Activated CD4-positive, alpha-beta T cell treated with anti-CD3 and anti-CD28 coated beads, Interleukin-2, amount 50 U/mL, for 24 hours (primary cell): ENCODE data around the gene MYPN.
"Not testable (repeated sequence)": the region's sequence is repeated elsewhere in the genome, so short reads cannot be mapped to it uniquely, and the experiment has no call there.

Experiments
- DNase-seq, 2 donors: peaks; one replicate each; pipeline ENCODE4 v3.0.0-alpha.2; 2020; ENCODE audit warnings: low read depth in 1 of 2, low spot score in 1 of 2

Gene MYPN

GRCh38 chr10:68171539-68172080 lies 62.3 kb downstream of the MYPN start:
- no peak for DNase-seq

GRCh38 chr10:68172324-68172723 lies 63.0 kb downstream of the MYPN start:
- no peak for DNase-seq

- DNase-seq = no peak
Measured at GRCh38 chr10:68175949-68176348, 66.7 kb downstream of the MYPN start.

GRCh38 chr10:68176797-68177196 lies 67.5 kb downstream of the MYPN start:
- DNase-seq = no peak

- DNase-seq = no peak
Measured at GRCh38 chr10:68178592-68178991, 69.3 kb downstream of the MYPN start.

GRCh38 chr10:68179016-68179415 lies 69.7 kb downstream of the MYPN start:
- no peak for DNase-seq

DNA sequence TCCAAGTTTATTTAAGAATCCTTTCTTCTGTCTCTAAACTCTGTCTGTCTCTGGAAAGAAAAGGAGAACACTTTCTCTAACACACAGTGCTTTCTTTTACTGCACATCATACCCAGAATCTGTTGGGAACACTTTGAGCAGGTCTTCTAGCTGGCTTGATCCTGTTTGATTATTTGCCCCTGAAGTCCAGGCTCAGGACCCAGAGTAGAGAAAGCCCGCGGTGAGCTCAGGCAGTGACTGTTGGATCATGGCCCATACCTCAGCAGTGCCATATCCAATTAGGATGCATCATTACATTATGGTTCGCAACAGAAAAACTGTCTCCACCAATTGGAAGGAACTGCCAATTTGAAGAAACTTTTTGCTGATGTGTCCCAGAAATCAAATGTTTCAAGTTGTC lies 71.2 kb downstream of the MYPN start:
- DNase-seq = no peak

GRCh38 chr10:68184546-68184945 lies 75.3 kb downstream of the MYPN start:
- no peak for DNase-seq

- no peak for DNase-seq
Measured at GRCh38 chr10:68185085-68185484, 75.8 kb downstream of the MYPN start.

DNA sequence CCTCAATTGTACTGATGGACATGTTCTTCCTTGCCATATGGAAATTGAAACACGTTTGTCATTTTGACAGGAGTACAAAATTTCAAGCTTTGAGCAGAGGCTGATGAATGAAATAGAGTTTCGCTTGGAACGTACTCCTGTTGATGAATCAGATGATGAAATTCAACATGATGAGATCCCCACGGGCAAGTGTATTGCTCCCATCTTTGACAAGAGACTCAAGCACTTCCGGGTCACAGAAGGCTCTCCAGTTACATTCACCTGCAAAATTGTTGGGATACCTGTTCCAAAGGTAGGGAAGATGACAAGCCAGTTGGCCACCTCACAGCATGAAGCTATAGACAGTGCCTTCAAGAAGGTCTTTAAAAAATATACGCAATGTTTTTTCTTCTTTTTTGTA lies 79.5 kb downstream of the MYPN start:
- no peak for DNase-seq

DNA sequence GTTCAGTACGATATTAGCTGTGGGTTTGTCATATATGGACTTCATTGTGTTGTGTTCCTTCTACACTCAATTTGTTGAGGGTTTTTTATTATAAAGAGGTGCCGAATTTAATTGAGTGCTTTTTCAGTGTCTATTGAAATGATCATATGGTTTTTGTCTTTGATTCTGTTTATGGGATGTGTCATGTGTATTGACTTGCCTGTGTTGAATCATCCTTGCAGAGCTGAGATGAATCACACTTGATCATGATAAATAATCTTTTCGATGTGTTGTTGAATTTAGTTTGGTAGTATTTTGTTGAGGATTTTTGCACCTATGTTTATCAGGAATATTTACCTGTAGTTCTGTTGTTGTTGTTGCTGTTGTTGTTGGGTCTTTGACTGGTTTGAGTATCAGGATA lies 82.8 kb downstream of the MYPN start:
- no peak for DNase-seq

GRCh38 chr10:68194290-68194689 lies 85.0 kb downstream of the MYPN start:
- DNase-seq = no peak

DNA sequence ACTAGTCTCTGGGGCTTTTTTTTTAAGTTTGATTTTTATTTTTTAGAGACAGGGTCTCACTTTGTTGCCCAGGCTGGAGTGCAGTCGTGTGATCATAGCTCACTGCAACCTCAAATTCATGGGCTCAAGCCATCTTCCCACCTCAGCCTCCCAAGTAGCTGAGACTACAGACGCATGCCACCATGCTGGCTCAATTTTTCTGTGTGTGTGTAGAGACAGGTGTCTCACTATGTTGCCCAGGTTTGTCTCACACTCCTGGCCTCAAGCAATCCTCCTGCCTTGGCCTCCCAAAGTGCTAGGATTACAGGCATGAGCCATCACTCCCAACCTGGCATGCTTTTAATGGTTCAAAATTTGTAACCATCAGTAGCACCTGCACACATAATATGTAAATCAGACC lies 86.5 kb downstream of the MYPN start:
- DNase-seq = not testable (repeated sequence)

DNA sequence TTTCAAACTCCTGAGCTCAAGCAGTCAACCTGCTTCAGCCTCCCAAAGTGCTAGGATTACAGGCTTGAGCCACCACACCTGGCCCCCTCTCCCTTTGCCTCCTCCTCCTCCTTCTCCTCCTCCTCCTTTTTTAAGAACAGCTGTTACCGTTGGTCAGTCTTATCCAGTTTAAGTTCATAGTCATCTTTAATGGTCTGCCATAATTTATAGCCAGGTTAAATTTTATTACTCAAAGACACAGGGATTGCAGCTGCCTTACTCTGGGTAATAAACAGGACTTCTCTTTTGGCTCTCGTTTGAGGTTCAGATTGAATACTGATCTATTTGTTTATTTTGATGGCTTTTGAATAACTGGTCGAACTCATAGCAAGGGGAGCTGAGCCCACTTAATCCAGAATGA lies 87.4 kb downstream of the MYPN start:
- DNase-seq = no peak

DNA sequence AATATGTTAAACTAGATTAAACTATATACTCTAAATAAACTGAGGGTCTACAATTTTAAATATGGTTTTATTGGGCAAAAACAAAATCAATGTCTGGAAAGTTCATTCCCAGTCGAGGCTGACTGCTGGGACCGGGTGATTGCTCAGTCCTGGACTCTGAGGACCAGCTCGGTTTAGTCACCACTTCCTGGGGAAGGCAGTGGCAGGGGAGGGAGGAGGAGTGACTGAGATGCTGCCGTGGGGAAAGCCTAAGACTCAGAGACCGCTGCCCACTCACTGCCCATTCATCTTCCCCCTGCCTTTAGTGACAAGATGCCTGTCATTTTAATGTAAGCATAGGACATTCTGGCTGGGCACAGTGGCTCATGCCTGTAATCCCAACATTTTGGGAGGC lies 93.7 kb downstream of the MYPN start:
- no peak for DNase-seq

GRCh38 chr10:68208424-68209042 lies 99.2 kb downstream of the MYPN start:
- no peak for DNase-seq

GRCh38 chr10:68211669-68212068 lies 102.4 kb downstream of the MYPN start:
- no peak for DNase-seq

GRCh38 chr10:68212721-68213352 lies 103.5 kb downstream of the MYPN start:
- DNase-seq = no peak

DNA sequence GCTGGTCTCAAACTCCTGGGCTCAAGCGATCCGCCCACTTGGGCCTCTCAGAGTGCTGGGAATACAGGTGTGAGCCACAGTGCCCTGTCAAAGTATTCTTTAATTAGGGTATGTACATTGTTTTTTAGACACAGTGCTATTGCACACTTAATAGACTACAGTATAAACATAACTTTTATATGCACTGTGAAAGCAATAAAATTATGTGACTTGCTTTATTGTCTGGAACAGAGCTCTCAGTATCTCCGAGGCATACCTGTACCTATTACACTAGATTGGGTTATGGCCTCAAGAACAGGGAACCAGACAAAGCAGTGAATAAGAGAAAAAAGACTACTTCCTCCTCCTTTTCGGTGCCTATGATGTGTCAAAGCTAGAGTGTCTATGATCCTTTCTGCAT lies 109.5 kb downstream of the MYPN start:
- no peak for DNase-seq

GRCh38 chr10:68221196-68221595 lies 111.9 kb downstream of the MYPN start:
- DNase-seq = no peak

- no peak for DNase-seq
Measured at GRCh38 chr10:68222391-68222790, 113.1 kb downstream of the MYPN start.

GRCh38 chr10:68223535-68224165 lies 114.4 kb downstream of the MYPN start:
- DNase-seq = no peak

DNA sequence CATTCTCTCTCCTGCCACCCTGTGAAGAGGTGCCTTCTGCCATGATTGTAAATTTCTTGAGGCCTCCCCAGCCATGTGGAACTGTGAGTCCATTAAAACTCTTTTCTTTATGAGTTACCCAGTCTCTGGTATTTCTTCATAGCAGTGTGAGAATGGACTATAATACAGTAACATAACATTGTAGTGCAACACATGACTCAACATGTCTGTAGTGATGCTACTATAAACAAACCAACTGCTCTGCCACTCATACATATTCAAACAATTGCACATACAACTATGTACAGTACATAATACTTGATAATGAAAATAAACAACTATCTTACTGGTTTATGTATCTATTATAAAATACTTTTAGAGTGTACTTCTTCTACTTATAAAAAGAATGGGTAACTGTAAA lies 115.5 kb downstream of the MYPN start:
- DNase-seq = no peak
